A549 (cell line): ENCODE data around the gene SLC4A3. TPM values are rescaled to one million over a fixed set of nuclear protein-coding genes. Genes with fewer than 3 reads are reported as not detected.

Experiments
- ATAC-seq, 2 experiments: fragments of 200-7000 bp in 1 of 2; fragments of >200 bp in 1 of 2; cut with Nextera tagmentation in 1 of 2; cut with Tn5 transposase in 1 of 2; 3 replicates each; pipeline versions ENCODE4 v1.8.0 to v1.9.1; 2018 to 2020; ENCODE audit warnings: mild to moderate bottlenecking in 1 of 2, moderate library complexity in 1 of 2
- CTCF ChIA-PET: fragments of 300-600 bp; sonication (Branson Sonifier 250); formaldehyde crosslinking; extraction: SDS; loops from one replicate; lab custom pipeline; 2021; ENCODE audit warnings: antibody characterized with exemption, inconsistent platforms; lab: Yijun Ruan, JAX
- POLR2A ChIA-PET: fragments of 350-600 bp; formaldehyde crosslinking; extraction: SDS; loops from one replicate; lab custom pipeline; 2021; ENCODE audit warnings: antibody characterized with exemption, inconsistent platforms; lab: Yijun Ruan, JAX
- DNase-seq, 2 experiments: peaks; one replicate each; pipeline versions ENCODE4 v3.0.0 to v3.0.0-alpha.2; 2011 to 2016; ENCODE audit warnings: low read depth in 1 of 2, low spot score in 1 of 2
- FAIRE-seq: peaks from 2 replicates; lab custom pipeline; 2011; peaks lifted over from hg19 to GRCh38; lab: Jason Lieb, UNC
- H3K27ac ChIP-seq, 2 experiments: fragments of >200 bp; sonication (Bioruptor Twin); formaldehyde crosslinking; 3 replicates each; pipeline ENCODE4 v1.5.1; 2016 to 2017
- H3K4me1 ChIP-seq: fragments of >200 bp; sonication (Bioruptor Twin); formaldehyde crosslinking; 3 replicates; pipeline ENCODE4 v1.6.1; 2016
- H3K4me2 ChIP-seq: fragments of >200 bp; sonication (Bioruptor Twin); formaldehyde crosslinking; 3 replicates; pipeline ENCODE4 v1.6.1; 2016
- H3K4me3 ChIP-seq: fragments of >200 bp; sonication (Bioruptor Twin); formaldehyde crosslinking; 3 replicates; pipeline ENCODE4 v1.5.1; 2016
- H3K9me3 ChIP-seq: fragments of >200 bp; sonication (Bioruptor Twin); formaldehyde crosslinking; 3 replicates; pipeline ENCODE4 v1.6.1; 2016
- BHLHE40 ChIP-seq: IDR thresholded peaks from 2 replicates; pipeline ENCODE4 v1.6.1; 2012; ENCODE audit warnings: low read depth, low read length, inconsistent platforms
- CBX8 ChIP-seq: fragments of 200-600 bp; sonication (generic); IDR thresholded peaks from 2 replicates; pipeline ENCODE4 v1.6.1; 2016
- CHD2 ChIP-seq: fragments of 150-350 bp; IDR thresholded peaks from 2 replicates; pipeline ENCODE4 v1.6.1; 2014; ENCODE audit warnings: low read length; ENCODE audit not compliant: partially characterized antibody
- EHF ChIP-seq: fragments of 250-450 bp; sonication (Bioruptor Pico); IDR thresholded peaks from 2 replicates; pipeline ENCODE4 v1.5.0; 2020; ENCODE audit warnings: mild to moderate bottlenecking
- EHMT2 ChIP-seq: fragments of 200-600 bp; sonication (generic); IDR thresholded peaks from 2 replicates; pipeline ENCODE4 v1.6.1; 2016; ENCODE audit warnings: antibody characterized with exemption, low read depth, mild to moderate bottlenecking, moderate library complexity
- ELK1 ChIP-seq: fragments of 150-350 bp; IDR thresholded peaks from 2 replicates; pipeline ENCODE4 v1.6.1; 2014; ENCODE audit warnings: low read depth, mild to moderate bottlenecking, low read length
- EP300 ChIP-seq, 2 experiments: fragments of >200 bp; sonication (Bioruptor Twin); formaldehyde crosslinking; IDR thresholded peaks; 2 replicates in 1 of 2; 3 replicates in 1 of 2; pipeline ENCODE4 v1.6.1; 2016 to 2017
- FOXS1 ChIP-seq: fragments of 250-450 bp; sonication (Bioruptor Pico); IDR thresholded peaks from 2 replicates; pipeline ENCODE4 v1.5.0; 2020; ENCODE audit warnings: mild to moderate bottlenecking, moderate library complexity
- GATA3 ChIP-seq: IDR thresholded peaks from 2 replicates; pipeline ENCODE4 v1.6.1; 2012; ENCODE audit warnings: borderline replicate concordance
- HES2 ChIP-seq: fragments of >200 bp; sonication (Bioruptor Twin); formaldehyde crosslinking; IDR thresholded peaks from 2 replicates; pipeline ENCODE4 v1.6.1; 2016
- HEYL ChIP-seq: fragments of 250-450 bp; sonication (Bioruptor Pico); IDR thresholded peaks from 2 replicates; pipeline ENCODE4 v1.8.0; 2021; ENCODE audit warnings: mild to moderate bottlenecking, moderate library complexity
- JUNB ChIP-seq: fragments of >200 bp; sonication (Bioruptor Twin); formaldehyde crosslinking; IDR thresholded peaks from 2 replicates; pipeline ENCODE4 v1.6.1; 2016
- MAFK ChIP-seq: fragments of 450-650 bp; IDR thresholded peaks from 2 replicates; pipeline ENCODE4 v1.6.1; 2014; ENCODE audit not compliant: partially characterized antibody
- MYC ChIP-seq: IDR thresholded peaks from 2 replicates; pipeline ENCODE4 v1.6.1; 2012; ENCODE audit warnings: mild to moderate bottlenecking, inconsistent platforms, low read length, improper control_type of control experiment, borderline replicate concordance
- NFE2L2 ChIP-seq: fragments of 150-350 bp; conservative IDR thresholded peaks from 2 replicates; pipeline ENCODE4 v1.6.1; 2014; ENCODE audit warnings: low read length
- RNF2 ChIP-seq: fragments of 200-600 bp; sonication (generic); IDR thresholded peaks from 2 replicates; pipeline ENCODE4 v1.6.1; 2016; ENCODE audit warnings: low read depth, mild to moderate bottlenecking, antibody characterized with exemption, moderate library complexity, borderline replicate concordance
- SMC3 ChIP-seq: fragments of >200 bp; sonication (Bioruptor Twin); formaldehyde crosslinking; IDR thresholded peaks from 3 replicates; pipeline ENCODE4 v1.6.1; 2018; ENCODE audit warnings: inconsistent platforms
- TFCP2L1 ChIP-seq: fragments of 250-450 bp; sonication (Bioruptor Pico); IDR thresholded peaks from 2 replicates; pipeline ENCODE4 v1.5.0; 2021; ENCODE audit warnings: mild to moderate bottlenecking
- USF2 ChIP-seq: fragments of 450-650 bp; IDR thresholded peaks from 2 replicates; pipeline ENCODE4 v1.6.1; 2014; ENCODE audit warnings: antibody characterized with exemption
- ZC3H11A ChIP-seq: fragments of 450-650 bp; IDR thresholded peaks from 2 replicates; pipeline ENCODE4 v1.6.1; 2014; ENCODE audit warnings: antibody characterized with exemption, mild to moderate bottlenecking
- WGBS: methylation state at CpG from one replicate; pipeline ENCODE4 v1.1.6; 2017; ENCODE audit errors: missing lambda C conversion rate; 5-methylcytosine and 5-hydroxymethylcytosine counted together
- polyA plus RNA-seq, 4 experiments: library from polyadenylated mRNA; depleted of rRNA in 3 of 4; stranded (reverse); fragments of >200 nt; fragmentation: RNase III in 1 of 4; extraction: RNeasy Plus Mini Kit Qiagen cat#74134 plus additional on column Dnase treatment in 1 of 4; gene quantifications; 2 replicates in 3 of 4; 3 replicates in 1 of 4; pipeline ENCODE4 v1.2.3, GENCODE V29; 2011 to 2017
- TF ChIP-seq, protein P1 (sequence below): fragments of >200 bp; sonication (Bioruptor Twin); formaldehyde crosslinking; IDR thresholded peaks from 3 replicates; pipeline ENCODE4 v1.6.1; 2016
- TF ChIP-seq, protein P2 (sequence below): IDR thresholded peaks from 2 replicates; pipeline ENCODE4 v1.6.1; 2012; ENCODE audit warnings: low read depth, borderline replicate concordance
- TF ChIP-seq, protein P3 (sequence below): fragments of 250-450 bp; sonication (Bioruptor Pico); IDR thresholded peaks from 2 replicates; pipeline ENCODE4 v1.5.0; 2020; ENCODE audit warnings: low read depth, mild to moderate bottlenecking, moderate library complexity

Gene SLC4A3
- polyA plus RNA-seq, 2 of the 4 experiments (the other 2 are of a cell fraction), result 1.4 to 3.6 TPM

DNA sequence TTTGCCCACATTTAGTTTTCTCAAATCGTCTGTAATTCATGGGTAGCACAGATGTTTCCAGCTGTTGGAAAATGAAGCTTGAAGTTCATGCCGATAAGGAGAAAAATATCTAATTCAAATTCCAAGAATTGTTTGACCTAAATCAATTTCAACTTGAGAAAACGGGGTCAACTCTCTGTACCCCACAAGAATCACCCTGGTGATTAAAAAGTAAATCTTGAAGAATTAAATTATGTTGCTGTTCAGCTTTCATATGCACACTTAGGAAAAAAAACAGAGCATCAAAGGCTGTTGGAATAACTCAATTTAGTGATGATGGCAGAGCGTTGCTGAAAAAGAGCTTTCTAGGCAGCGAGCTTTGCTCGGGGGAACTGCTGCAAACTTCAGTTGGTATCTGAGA is 43.0 kb downstream of the SLC4A3 start:
- Histone ChIP-seq H3K27ac (no peak overlapping the region), H3K9me3 (no peaks in the 10 kb centered on the region), H3K4me3 (no peak overlapping the region), H3K4me2 (no peak overlapping the region), H3K4me1 (no peaks in the 10 kb centered on the region)
- ChIA-PET CTCF (interaction anchor here (0.6 to 2.6 kb wide), 2 partner anchors 19 to 44 kb away, joined by 3 to 12 read pairs; no protein-coding TSS in a partner anchor), POLR2A (no interaction called here)
- TF ChIP-seq CHD2 (no peak), HEYL (CRISPR knock-in tag) (no peak), HES2 (no peak), ELK1 (no peak), MAFK (no peak), BHLHE40 (no peak), GATA3 (no peak), ZC3H11A (no peak), JUNB (no peak), EP300 (IDR thresholded peaks at IDR 0.05) (no peak), FOXS1 (CRISPR knock-in tag) (no peak), RNF2 (no peak), SMC3 (no peak), CBX8 (no peak), MYC (no peak)
- TF ChIP-seq, protein P1, sequence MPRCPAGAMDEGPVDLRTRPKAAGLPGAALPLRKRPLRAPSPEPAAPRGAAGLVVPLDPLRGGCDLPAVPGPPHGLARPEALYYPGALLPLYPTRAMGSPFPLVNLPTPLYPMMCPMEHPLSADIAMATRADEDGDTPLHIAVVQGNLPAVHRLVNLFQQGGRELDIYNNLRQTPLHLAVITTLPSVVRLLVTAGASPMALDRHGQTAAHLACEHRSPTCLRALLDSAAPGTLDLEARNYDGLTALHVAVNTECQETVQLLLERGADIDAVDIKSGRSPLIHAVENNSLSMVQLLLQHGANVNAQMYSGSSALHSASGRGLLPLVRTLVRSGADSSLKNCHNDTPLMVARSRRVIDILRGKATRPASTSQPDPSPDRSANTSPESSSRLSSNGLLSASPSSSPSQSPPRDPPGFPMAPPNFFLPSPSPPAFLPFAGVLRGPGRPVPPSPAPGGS, result no peak
- TF ChIP-seq, protein P2, sequence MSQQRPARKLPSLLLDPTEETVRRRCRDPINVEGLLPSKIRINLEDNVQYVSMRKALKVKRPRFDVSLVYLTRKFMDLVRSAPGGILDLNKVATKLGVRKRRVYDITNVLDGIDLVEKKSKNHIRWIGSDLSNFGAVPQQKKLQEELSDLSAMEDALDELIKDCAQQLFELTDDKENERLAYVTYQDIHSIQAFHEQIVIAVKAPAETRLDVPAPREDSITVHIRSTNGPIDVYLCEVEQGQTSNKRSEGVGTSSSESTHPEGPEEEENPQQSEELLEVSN, result no peak
- TF ChIP-seq, protein P3, sequence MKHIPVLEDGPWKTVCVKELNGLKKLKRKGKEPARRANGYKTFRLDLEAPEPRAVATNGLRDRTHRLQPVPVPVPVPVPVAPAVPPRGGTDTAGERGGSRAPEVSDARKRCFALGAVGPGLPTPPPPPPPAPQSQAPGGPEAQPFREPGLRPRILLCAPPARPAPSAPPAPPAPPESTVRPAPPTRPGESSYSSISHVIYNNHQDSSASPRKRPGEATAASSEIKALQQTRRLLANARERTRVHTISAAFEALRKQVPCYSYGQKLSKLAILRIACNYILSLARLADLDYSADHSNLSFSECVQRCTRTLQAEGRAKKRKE, result no peak
- no peak for DNase-seq
- no peak for ATAC-seq
- 14% methylated on average over 6 of the region's 6 CpGs for WGBS
- FAIRE-seq, result no peak

- H3K4me1 ChIP-seq, result no peaks in the 10 kb centered on the region
- H3K4me2 ChIP-seq, result no peak overlapping the region
- no peak for TF ChIP-seq NFE2L2
- TF ChIP-seq HES2, result no peak
- TF ChIP-seq ZC3H11A, result no peak
- TF ChIP-seq MAFK, result no peak
- TF ChIP-seq TFCP2L1 (CRISPR knock-in tag), result no peak
- no peak for TF ChIP-seq USF2
- TF ChIP-seq EHMT2, result no peak
- no peak for TF ChIP-seq EHF (CRISPR knock-in tag)
- no peak for TF ChIP-seq RNF2
- TF ChIP-seq CHD2, result no peak
- FAIRE-seq, result no peak
- CTCF ChIA-PET, result interaction anchor here (2.6 kb wide), 1 partner anchor 18 kb away, joined by 12 read pairs; no protein-coding TSS in a partner anchor
- 29% methylated on average over 5 of the region's 5 CpGs for WGBS
- no peak for ATAC-seq
- H3K27ac ChIP-seq, result no peak overlapping the region
- POLR2A ChIA-PET, result no interaction called here
- no peaks in the 10 kb centered on the region for H3K9me3 ChIP-seq
- no peak for DNase-seq
- no peak overlapping the region for H3K4me3 ChIP-seq
Measured at GRCh38 chr2:219671279-219671678, 43.8 kb downstream of the SLC4A3 start.
